Breast epithelium (tissue), 4 donors: ENCODE data around the gene RNF180. TPM values are rescaled to one million over a fixed set of nuclear protein-coding genes. Genes with fewer than 3 reads are reported as not detected.
A peak's percentile ranks its signal among the peaks of the same experiment; 100 is the strongest.

Experiments
- DNase-seq, 2 donors: peaks; one replicate each; pipeline ENCODE4 v3.0.0-alpha.2; 2019; ENCODE audit warnings: low spot score in 2 of 2
- H3K27ac ChIP-seq, 2 donors: fragments of 200-600 bp; sonication (generic) in 1 of 2; one replicate each; pipeline ENCODE4 v1.5.1; 2016 to 2019; ENCODE audit warnings: mild to moderate bottlenecking in 1 of 2
- H3K27me3 ChIP-seq, 2 donors: fragments of 200-600 bp; sonication (generic) in 1 of 2; one replicate each; pipeline versions ENCODE4 v1.5.1 to v1.6.0; 2017 to 2019; ENCODE audit warnings: control low read depth in 1 of 2, mild to moderate bottlenecking in 1 of 2
- H3K36me3 ChIP-seq: fragments of 200-600 bp; one replicate; pipeline ENCODE4 v1.5.1; 2019
- H3K4me1 ChIP-seq, 2 donors: fragments of 200-600 bp; sonication (generic); one replicate each; pipeline ENCODE4 v1.5.1; 2016 to 2019; ENCODE audit warnings: control low read depth in 1 of 2
- H3K4me3 ChIP-seq, 3 donors: fragments of 200-600 bp; sonication (generic); 1 replicate in 2 of 3; 2 replicates in 1 of 3; pipeline ENCODE4 v1.5.1; 2016 to 2019; ENCODE audit warnings: mild to moderate bottlenecking in 3 of 3, moderate library complexity in 2 of 3
- H3K9me3 ChIP-seq, 2 donors: fragments of 200-600 bp; sonication (generic) in 1 of 2; one replicate each; pipeline ENCODE4 v1.5.1; 2016 to 2019; ENCODE audit warnings: control low read depth in 1 of 2
- POLR2A ChIP-seq: fragments of 450-650 bp; IDR thresholded peaks from one replicate; pipeline ENCODE4 v1.6.1; 2016; ENCODE audit warnings: antibody characterized with exemption, mild to moderate bottlenecking, moderate library complexity
- POLR2AphosphoS5 ChIP-seq, 3 donors: sonication (generic); formaldehyde crosslinking; IDR thresholded peaks; one replicate each; pipeline ENCODE4 v1.6.1; 2017; ENCODE audit warnings: antibody characterized with exemption in 3 of 3
- intact Hi-C: fragments of 100-400 bp; cut with DNase I; formaldehyde crosslinking; loops from one replicate; pipeline ENCODE4 v1.15.1; 2023; ENCODE audit warnings: low total_unique reads
- total RNA-seq, 3 donors: library from RNA; depleted of rRNA; stranded (reverse); fragments of >200 nt; gene quantifications; one replicate each; pipeline ENCODE4 v1.1.0, GENCODE V29; 2016
- TF ChIP-seq, protein P1 (sequence below), 3 donors: fragments of 450-650 bp; IDR thresholded peaks; one replicate each; pipeline ENCODE4 v1.5.1; 2016 to 2017; ENCODE audit warnings: antibody characterized with exemption in 3 of 3, mild to moderate bottlenecking in 3 of 3, moderate library complexity in 3 of 3

RNF180 gene, protein sequence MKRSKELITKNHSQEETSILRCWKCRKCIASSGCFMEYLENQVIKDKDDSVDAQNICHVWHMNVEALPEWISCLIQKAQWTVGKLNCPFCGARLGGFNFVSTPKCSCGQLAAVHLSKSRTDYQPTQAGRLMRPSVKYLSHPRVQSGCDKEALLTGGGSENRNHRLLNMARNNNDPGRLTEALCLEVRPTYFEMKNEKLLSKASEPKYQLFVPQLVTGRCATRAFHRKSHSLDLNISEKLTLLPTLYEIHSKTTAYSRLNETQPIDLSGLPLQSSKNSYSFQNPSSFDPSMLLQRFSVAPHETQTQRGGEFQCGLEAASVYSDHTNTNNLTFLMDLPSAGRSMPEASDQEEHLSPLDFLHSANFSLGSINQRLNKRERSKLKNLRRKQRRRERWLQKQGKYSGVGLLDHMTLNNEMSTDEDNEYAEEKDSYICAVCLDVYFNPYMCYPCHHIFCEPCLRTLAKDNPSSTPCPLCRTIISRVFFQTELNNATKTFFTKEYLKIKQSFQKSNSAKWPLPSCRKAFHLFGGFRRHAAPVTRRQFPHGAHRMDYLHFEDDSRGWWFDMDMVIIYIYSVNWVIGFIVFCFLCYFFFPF
- total RNA-seq = 10 to 100 TPM; 14.4 to 22.7 (median 16.2) TPM

DNA sequence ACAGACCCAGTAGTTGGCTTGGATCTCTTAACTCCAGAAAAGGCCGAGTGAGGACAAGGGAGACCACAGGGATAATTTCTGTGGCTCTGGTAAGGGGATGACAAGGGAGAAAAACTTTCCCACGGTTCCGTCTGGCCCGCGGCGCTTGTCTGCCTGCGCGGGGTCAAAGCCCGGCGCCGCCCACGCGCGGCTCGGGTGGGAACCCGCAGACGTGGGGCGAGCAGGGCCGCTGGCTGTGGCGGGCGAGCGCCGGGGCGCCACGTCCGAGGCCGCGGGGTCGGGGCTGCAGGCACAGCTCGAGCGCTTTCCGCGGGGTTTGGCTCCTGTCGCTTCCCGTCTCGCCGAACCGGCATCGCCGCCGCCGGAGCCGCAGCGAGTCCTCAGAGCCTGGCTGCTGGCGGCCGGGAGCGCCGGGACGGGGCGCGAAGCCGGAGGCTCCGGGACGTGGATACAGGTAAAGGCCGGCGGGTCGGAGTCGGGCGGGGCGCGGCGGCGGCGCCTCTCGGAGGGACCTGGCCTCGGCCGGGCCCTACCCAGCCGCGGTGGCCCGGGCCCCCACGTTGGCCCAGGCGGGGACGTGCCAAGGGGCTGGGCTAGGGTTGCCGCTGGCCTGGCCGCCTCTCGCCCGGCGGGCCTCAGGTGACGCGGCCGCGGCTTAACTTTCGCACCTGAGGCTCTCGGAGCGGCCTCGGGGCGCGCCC is at the start of gene RNF180:
Gene RNF180, plus strand, starts transcription at position 344 of the 701 bp plus-strand sequence. CDS start 34,965 bp downstream, outside the sequence.
- H3K27ac ChIP-seq = peak within 1 kb of the TSS; percentile 85 to 86
- no peaks in the 10 kb centered on the region for H3K9me3 ChIP-seq
- peak within 1 kb of the TSS; percentile 74 to 83 (median 81) for H3K4me3 ChIP-seq
- no peaks in the 10 kb centered on the region for H3K4me1 ChIP-seq
- DNase-seq = peak; percentile 22 to 55
- no peak for TF ChIP-seq POLR2AphosphoS5 (IDR thresholded peaks at IDR 0.05)
- TF ChIP-seq, protein P1, sequence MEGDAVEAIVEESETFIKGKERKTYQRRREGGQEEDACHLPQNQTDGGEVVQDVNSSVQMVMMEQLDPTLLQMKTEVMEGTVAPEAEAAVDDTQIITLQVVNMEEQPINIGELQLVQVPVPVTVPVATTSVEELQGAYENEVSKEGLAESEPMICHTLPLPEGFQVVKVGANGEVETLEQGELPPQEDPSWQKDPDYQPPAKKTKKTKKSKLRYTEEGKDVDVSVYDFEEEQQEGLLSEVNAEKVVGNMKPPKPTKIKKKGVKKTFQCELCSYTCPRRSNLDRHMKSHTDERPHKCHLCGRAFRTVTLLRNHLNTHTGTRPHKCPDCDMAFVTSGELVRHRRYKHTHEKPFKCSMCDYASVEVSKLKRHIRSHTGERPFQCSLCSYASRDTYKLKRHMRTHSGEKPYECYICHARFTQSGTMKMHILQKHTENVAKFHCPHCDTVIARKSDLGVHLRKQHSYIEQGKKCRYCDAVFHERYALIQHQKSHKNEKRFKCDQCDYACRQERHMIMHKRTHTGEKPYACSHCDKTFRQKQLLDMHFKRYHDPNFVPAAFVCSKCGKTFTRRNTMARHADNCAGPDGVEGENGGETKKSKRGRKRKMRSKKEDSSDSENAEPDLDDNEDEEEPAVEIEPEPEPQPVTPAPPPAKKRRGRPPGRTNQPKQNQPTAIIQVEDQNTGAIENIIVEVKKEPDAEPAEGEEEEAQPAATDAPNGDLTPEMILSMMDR (IDR thresholded peaks at IDR 0.05) = no peak
- no peak for TF ChIP-seq POLR2A
- no peaks in the 10 kb centered on the region for H3K36me3 ChIP-seq
- no peaks in the 10 kb centered on the region for H3K27me3 ChIP-seq
- intact Hi-C loops = no loop called here

DNA sequence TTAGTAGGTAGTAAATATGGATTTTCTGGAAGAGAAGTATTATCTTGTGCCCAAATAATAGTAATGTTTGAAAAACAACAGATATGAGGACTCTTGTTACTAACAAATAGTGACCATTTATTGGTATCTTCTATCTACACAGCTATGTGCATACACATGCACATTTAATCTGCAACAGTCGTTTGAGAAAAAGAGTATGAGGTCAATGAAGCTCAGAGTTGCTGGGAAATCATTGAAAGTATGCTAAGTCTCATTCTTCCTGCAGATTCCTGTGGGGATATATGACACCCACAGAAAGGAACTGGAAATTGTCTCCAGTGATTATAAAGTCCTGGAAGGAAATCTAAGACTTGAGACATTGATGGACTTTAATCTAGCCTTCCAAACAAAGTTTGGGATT is 40.1 kb upstream of the RNF180 start:
- TF ChIP-seq POLR2AphosphoS5 (IDR thresholded peaks at IDR 0.05) (no peak), POLR2A (no peak)
- TF ChIP-seq, protein P1 (IDR thresholded peaks at IDR 0.05) = no peak
- DNase-seq = no peak
- H3K36me3 ChIP-seq = no peaks in the 10 kb centered on the region

DNA sequence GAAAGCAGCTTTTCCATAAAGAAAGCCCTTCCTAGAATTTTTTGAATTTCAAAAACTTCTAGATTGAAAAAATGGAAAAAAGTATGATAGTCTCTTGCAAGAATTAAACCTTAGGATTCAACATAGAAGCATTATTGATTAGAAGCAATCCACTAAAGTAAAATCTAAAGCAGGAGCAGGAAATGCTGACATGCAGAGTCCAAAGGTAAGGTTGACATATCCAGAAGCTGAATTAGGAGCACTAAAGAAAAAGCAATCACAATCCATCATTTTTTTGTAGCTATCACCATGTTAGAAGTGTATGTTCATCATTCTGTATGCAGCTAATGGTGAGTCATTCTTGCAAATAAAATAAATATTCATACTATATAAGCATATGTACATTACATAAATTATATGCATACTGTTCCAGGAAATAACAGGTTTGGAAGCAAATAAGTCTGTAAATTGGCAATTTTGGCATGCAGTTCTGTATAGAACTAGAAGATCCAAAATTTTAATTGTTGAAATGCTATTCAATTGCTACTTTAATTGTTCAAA is 39.4 kb upstream of the RNF180 start:
- Histone ChIP-seq H3K4me3 (no peak overlapping the region), H3K27me3 (no peaks in the 10 kb centered on the region), H3K4me1 (no peaks in the 10 kb centered on the region), H3K9me3 (no peaks in the 10 kb centered on the region), H3K27ac (no peak overlapping the region), H3K36me3 (no peaks in the 10 kb centered on the region)
- no peak for DNase-seq
- intact Hi-C loops = no loop called here
- TF ChIP-seq, protein P1 (IDR thresholded peaks at IDR 0.05) = no peak
- TF ChIP-seq POLR2AphosphoS5 (IDR thresholded peaks at IDR 0.05) (no peak), POLR2A (no peak)

More for the DNA sequence above, 40.1 kb upstream of the RNF180 start:
- H3K4me1 ChIP-seq = no peaks in the 10 kb centered on the region
- no peaks in the 10 kb centered on the region for H3K9me3 ChIP-seq
- intact Hi-C loops = no loop called here
- H3K27me3 ChIP-seq = no peaks in the 10 kb centered on the region
- no peak overlapping the region for H3K27ac ChIP-seq
- no peak overlapping the region for H3K4me3 ChIP-seq

DNA sequence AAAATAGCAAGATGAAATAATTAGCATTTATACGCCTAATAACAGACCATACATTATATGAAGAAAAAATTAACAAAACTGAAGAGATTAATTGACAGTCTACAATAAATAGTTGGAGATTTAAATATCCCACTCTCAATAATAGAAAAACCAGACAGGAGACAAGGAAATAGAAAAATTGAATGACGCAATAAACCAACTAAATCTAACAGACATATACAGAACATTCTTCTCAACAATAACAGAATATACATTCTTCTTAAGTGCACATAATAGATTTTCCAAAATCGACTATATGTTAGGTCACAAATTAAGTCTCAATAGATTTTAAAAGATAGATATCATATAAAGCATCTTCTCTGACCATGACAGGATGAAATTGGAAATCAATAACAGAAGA is 25.6 kb upstream of the RNF180 start:
- TF ChIP-seq POLR2AphosphoS5 (IDR thresholded peaks at IDR 0.05) (no peak), POLR2A (no peak)
- TF ChIP-seq, protein P1 (IDR thresholded peaks at IDR 0.05) = no peak
- no peak for DNase-seq
- Histone ChIP-seq H3K27ac (no peak overlapping the region), H3K9me3 (no peaks in the 10 kb centered on the region), H3K4me3 (no peak overlapping the region), H3K36me3 (no peaks in the 10 kb centered on the region), H3K27me3 (no peaks in the 10 kb centered on the region), H3K4me1 (no peaks in the 10 kb centered on the region)
- intact Hi-C loops = no loop called here
